Cortex of kidney (tissue), 1 donor: ENCODE results near the gene MTA1.

ENCODE experiments used
- DNase-seq: peaks from one replicate; lab custom pipeline; 2025; lab: John Stamatoyannopoulos, UW

Gene MTA1

DNA sequence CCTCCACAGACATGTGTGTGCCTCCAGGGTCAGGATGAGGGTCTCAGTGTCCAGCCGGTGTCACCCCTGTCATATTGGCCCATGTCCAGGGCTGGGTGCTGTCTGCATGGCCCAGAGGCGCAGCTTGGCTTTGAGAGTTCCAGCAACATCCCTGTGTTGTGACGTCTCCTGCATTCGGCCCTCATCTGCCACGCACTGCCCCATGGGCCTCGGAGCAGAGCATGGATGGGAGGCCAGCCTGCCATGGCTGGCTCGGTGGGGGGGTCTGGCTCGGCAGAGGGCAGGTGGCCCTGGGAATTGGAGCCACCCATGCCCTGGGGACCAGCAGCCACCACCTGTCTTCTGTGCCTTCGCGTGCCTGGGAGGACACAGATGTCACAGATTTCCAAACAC lies 32.1 kb upstream of the MTA1 start:
- DNase-seq, result no peak

DNA sequence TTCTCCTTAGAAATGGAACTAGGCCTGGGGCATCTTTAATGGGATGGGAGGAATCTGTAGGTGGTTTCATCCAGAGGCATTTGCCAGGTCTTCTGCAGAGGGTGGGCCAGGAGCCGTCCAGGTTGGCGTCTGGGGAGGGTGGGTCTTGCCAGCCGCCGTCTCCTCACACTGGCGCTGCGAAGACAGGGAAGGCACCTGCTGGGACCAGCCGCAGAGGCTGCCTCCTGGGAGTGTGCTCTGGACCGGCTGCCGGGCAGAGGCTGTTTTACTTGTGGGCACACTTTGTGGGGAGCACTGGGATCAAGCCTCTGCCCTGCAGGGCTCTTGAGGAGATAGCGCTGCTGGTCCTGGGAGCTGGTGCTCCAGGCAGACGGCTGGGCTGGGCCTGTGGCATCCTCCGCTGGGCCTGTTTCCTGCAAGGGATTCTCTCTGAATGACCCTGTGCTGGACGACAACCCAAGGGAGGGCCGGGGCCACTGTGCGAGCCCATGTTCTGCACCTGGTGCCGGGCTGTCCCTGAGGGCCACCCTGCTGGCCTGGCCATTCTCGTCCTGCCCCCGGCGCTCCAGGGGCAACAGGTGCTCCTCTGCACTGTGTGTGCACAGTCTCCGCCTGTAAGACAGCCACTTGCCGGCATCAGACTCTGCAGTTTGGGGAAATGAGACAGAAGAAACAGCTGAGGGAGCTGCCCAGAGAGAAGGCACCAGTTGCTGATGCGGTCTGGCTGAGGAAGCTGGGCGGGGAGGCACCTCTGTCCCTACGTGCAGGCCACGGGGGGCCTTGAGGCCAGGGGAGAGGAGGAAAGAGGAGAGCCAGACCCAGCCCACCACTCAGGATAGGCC lies 31.3 kb upstream of the MTA1 start:
- no peak for DNase-seq

DNA sequence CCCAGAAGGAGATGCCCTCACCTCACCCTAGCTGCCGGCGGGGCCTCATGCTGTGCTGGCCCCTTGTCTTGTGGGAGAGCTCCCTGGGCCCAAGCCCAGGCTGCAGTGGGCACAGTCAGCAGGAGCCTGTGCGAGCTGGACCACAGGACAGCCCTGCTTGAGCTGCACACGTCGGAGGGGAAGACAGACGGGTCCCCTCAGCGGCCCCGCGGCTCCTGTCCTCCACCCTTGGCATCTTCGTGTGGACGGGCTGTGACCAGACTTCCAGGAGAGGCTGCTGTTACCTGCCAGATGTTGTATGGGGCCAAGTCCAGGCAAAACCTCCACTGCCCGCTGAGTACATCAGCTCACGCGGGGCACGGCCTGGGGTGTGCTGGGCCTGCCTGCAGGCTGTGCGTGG lies 30.7 kb upstream of the MTA1 start:
- DNase-seq, result no peak

DNA sequence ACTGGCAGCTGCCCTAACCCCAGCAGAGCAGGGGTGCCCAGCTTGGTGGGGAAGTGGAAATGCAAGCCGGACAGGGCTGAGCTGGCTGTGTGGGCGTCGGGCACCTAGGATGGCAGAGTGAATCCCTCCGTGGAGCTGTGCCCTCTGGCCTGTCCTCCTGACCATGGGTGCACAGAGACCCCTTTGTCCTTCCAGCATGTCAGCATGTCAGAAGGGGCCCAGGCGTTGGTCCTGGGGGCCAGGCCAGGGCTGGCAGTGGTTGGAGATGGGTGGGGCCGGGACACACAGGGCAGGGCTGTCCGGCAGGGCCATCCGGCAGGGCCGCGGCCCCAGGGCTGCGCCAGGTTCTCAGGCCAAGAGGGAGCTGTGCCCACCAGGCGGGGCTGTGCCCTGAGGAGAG lies 30.1 kb upstream of the MTA1 start:
- no peak for DNase-seq

DNA sequence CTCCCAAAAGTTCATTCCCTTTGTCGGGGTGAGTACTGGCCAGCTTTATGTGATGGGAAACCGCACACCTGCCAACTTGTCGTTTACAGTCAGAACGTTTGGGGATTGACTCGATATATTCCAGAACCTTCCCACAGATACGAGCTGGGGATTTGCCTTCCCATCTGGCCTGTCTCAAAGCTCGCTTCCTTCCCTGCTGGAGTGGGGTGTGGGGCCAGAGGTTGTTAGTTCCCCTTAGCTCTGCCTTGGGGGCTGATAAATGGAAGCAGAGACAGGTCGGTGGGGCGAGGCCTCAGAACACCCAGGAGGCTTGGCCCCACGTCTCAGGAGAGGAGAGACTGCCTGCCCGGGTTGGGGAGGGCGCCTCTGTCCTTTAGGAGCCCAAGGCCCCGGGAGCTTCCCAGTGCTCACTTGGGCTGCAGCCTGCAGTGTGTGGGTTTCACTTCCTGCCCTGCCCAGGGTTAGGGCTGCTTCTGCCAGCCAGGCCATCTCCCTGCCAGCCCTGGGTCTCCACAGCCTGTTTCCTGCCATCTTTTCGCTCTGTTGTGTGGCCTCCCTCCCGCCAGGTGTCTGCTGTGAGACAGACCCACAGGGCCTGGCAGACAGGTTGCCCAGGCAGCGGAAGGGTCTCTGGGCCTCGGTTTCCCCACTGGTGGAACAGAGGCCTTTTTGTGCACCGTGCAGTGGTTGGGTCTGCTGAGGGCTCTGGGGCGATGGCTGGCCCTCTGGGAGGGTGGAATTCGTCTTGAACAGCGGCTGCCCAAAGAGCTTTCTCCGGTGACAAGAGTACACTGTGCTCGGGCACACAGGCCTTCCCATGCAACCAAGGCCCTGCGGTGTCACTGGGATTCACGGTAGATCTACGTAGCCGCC lies 29.4 kb upstream of the MTA1 start:
- no peak for DNase-seq

DNA sequence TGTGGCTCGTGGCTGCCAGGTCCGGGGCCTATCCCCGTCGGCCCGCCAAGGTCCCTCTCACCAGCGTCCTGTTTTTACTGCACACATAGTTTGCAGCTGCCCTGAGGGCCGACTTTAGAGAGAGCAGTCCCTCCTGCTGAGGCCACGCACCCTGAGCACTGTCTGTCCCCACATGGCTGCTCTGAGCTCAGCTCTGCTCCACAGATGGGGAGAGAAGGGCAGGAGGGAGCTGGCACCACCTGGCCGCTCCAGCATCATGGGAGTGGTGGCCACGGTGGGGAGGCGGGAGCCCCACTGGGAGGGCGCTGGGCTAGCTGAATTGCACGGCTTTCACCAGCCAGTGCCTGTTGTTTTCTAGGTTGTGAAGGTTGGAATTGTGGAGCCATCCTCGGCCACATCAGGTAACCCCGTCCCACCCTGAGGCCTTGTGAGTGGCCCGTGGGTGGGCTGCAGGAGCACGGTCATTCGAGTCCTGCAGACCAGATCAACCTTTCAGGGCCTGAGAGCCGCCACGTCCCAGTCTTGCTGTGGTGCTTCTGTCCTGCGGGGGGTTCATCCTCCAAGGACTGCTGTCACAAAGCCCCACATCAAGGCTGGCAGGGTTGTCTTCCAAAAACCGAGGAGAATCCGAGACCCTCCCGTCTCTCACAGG lies 28.7 kb upstream of the MTA1 start:
- DNase-seq, result no peak

DNA sequence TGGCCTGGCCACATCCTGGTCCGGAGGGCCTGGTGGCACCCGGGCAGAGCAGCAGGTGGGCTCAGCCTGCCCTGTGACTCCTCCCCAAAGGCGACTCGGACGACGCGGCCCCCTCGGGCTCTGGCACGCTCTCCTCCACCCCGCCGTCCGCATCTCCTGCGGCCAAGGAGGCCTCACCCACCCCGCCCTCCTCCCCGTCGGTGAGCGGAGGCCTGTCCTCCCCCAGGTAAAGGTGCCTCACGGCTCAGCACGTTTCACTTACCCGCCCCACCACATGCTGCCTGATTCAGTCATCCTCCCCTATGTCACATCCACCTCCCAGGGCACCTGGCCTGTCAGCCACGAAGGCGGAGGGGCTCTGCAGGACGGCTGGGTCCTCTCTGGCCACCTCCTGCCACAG lies 28.1 kb upstream of the MTA1 start:
- no peak for DNase-seq

DNA sequence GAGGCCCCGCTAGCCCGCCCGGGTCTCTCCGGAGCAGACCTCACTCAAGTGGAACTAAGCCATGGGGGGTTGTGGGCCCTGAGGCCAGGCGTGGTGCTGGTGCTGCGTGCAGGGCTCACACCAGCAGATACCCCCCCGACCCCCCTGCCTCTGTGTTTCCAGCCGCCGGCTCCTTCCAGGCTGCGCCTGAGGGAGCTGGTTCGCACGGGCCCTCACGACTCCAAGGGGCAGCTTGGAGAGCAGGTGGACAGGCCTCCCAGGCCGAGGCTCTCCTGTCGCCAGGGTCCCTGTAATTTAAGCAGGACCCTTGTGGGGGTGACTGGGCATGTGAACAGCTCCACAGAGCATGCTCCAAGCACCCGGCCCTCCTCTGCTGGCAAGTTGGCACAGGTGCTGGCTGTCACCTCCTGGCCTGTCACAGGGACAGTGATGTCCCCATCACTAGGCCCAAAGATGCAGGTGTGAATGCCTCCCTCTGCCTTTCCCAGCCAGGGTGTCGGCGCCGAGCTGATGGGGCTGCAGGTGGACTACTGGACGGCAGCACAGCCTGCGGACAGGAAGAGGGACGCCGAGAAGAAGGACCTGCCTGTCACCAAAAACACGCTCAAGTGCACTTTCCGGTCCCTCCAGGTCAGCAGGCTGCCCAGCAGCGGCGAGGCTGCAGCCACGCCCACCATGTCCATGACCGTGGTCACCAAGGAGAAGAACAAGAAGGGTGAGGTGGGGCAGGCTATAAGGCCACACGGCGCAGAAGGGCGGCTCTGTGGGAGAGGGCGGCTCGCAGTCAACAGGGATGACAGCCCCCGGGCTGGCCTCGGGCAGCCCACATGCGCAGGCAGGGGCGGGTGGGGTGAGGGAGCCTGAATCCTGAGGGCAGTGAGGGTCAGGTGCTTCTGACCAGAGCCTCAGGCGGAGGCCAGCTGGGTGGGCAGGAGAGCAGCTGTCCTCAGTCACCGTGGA lies 27.2 kb upstream of the MTA1 start:
- DNase-seq, result no peak

DNA sequence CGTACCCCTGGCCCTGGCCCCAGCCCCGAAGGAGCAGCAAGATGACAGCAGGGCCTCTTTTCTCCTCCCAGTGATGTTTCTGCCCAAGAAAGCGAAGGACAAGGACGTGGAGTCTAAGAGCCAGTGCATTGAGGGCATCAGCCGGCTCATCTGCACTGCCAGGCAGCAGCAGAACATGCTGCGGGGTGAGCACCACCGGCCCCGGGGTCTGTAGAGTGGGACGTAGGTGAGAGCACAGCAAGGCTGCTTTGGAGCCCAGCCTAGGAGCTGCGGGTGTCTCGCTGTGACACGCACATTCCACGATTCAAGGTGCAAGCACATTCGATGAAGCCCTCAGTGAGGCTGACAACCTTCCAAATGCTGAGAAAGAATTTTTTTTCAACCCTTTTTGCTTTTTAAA lies 26.5 kb upstream of the MTA1 start:
- no peak for DNase-seq

DNA sequence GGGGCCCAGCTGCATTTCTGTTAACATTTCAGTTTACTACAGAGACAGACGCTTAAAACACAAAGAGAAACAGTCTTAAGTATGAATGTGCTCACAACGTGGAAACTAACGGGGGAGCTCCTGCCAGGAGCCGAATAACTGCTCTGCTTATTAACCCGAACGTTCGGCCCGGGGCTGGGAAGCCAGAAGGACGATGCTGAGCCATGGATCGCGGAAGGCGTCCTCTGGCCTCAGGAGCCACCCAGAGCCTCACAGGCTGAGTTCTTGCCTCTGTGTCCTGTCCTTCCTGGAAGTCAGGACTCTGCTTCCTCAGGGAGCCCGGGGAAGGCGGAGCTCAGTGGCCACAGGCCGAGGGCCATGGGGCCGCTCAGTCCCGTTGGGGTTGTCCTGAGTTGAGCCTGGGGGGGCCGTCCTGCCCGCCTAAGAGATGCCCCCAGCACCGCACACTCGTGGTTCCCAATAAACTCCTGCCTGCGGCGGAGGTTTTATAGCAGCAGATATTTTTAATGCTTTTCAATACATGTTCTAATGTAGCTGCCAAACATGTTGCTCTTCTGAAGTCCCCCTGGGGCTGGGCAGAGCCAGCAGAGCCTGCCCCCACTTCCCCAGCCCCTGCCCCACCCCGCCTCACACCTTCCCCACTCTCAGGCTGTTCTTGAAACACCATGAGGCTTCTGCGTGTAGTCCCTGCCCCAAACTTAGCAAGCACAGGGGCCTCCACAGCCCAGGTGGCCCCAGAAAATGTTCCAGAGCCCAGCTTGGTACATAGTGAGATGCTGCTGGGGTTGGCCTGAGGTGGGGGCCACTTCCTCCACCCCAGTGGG lies 24.7 kb upstream of the MTA1 start:
- no peak for DNase-seq

DNA sequence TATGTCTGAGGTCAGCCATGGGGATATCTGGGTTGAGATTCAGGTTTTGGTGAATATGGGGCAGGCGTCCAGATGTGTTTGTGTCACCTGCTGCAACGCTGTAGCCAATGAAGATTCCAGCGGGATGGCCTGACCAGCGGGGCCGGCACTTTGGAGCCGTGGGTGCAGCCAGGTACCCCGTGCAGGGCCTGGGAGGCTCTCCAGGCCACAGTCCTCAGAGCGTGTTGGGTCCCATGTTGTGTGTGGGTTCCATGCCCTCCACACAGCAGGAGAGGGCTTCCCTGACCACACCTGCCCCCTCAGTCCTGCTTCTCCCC lies 24.1 kb upstream of the MTA1 start:
- DNase-seq, result no peak

DNA sequence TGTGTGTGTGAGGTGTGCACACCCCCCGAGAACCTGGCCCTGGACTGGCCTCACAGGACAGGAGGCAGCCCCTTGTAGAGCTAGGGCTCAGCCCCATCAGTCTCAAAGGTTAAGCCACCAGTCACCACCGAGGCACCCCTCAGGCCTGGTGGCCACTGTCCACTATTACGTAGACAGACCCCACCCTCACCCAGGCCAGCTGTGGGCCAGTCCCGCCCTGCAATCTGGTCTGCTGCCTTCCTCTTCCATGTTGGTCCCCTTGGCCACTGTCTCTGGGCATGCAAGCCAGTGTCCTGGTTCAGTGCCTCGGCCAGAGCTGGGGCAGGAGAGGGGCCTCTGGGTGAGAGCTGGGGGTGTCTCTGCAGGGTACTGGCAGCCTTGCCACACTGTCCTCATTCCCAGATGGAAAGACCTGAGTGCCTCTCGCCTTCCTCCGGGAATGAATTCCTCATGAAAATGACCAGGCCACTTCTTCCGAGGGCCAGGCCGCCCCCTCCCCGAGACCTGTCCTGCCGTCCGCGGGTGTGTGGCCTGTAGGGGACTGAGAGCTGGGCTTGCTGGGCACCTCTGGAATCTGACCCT lies 22.2 kb upstream of the MTA1 start:
- DNase-seq, result no peak

DNA sequence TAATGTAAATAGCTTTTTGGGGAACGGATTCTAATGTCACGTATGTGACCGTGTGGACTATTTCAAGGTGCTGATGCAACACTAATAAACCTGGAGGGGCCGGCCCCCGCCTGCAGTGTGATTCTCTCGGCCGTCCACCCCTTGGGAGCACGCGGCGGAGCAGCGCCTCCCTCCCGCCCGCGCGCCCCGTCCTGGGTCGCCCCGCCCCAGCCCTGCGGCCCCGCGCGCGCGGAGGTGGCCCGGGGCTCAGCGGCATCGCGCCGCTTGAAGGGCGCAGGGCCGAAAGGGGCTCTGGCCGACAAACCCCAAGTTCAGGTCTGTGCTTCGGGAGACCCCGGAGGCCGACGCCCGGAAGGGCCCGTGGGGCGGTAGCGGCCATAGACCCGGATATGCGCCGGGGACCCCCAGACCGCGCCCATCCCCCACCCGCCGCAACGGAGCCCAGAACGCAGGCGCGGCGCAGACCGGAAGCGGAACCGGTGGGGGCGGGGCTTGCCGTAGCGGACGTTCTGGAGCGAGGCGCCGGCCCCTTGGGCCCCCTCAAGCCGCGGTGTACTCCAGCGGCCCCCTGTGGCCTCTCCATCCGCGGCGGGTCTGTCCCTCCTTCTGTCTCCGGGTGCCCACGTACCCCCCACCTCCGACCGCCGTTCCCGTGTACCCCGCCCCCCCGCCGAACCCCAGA lies 21.4 kb upstream of the MTA1 start, which contains the start of gene TEX22:
Gene TEX22 (plus strand): TSS at position 495 of the 682 bp plus-strand sequence. CDS start 803 bp downstream, outside the sequence.
- no peak for DNase-seq

DNA sequence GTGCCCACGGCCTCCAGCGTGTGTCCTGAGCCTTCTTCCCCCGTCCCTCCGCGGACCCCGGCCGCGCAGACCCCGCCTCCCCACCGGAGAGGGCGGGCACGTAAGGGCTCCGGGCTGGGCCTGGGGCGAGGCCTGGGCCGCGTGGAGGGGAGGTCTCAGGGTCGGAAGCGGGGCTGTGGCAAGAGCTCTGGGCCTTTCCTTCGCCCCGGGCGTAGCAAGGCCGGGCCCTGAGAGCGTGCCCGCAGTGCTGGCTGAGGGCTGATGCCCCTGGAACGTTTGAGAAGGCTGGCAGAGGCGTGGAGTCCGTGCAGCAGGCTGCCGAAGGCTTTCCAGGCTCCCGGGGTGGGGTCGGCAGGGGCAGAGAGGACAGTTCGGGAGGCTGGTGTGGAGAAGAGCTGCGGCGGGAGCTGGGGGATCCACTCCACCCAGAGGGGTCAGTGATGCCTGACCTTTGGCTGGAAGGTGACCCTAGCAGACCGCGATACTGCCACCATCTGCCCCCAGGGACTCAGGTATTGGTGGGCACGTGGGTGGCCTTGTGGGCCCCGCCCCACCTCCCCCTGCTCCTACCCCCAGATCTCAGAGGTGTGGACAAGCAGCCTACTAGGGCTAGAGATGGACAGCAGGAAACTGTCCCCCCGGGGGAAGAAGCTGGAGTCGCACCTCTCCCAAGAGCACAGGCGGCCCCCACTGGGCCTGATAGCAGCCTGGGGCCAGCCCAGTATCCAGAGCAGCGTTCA lies 20.7 kb upstream of the MTA1 start:
- no peak for DNase-seq

DNA sequence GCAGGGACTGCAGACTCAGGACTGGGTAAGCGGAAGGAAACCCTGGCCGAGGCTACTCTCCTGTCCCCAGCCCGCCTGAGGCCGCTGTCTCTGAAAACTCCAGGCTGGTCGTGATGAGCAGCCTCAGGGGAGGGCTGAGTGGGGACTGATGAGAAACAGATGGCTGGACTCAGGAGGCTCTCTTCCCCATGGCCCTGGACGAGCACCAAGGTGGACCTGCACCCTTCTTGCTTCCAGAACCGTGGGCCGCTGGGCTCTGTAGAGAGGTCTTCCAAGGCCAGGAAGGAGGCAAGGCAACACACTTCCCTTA lies 20.2 kb upstream of the MTA1 start:
- DNase-seq, result no peak

DNA sequence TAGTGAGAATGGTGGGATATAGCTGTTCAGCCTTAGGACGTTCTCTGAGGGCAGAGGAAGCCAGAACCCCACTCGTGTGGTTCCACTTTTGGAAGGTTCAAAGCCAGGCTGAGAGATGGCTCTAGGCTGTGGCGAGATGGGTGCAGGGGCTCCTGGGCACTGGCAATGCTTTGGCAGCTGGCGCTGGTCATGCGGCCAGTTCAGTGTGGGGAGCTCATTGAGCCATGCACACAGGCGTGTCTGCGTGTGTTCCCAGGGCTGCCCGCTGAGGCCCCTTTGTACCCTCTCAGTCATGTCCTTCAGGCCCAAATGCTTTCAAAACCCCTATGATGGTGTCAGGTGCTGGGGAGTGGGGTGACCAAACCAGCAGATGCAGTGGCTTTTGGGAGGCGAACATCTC lies 19.6 kb upstream of the MTA1 start:
- no peak for DNase-seq

DNA sequence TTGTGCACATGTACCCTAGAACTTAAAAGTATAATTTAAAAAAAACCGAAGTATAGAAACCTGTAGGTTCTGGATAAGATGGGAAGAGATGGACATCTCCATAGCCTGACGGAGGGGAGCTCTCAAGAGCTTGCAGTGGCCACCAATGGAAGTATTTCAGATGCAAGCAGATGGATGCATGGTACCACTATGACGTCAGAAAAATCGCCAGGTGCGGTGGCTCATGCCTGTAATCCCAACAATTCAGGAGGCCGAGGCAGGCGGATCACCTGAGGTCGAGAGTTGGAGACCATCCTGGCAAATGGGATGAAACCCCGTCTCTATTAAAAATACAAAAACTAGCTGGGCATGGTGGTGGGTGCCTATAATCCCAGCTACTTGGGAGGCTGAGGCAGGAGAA lies 17.9 kb upstream of the MTA1 start:
- no peak for DNase-seq

DNA sequence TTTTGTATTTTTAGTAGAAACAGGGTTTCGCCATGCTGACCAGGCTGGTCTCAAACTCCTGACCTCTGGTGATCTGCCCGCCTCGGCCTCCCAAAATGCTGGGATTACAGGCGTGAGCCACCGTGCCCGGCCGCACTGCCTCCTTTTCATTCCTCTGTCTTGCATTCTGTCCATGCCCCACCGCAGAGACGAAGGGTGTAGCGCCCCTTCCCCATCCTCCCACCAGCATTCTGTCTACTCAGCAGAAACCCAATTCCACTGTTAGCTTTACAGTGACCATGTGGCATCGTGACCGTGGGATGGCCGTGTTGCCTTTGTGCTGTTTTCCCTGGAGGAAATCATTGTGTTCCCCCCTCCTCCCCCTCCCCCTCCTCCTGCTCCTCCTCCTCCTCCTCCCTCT lies 11.0 kb upstream of the MTA1 start:
- no peak for DNase-seq

DNA sequence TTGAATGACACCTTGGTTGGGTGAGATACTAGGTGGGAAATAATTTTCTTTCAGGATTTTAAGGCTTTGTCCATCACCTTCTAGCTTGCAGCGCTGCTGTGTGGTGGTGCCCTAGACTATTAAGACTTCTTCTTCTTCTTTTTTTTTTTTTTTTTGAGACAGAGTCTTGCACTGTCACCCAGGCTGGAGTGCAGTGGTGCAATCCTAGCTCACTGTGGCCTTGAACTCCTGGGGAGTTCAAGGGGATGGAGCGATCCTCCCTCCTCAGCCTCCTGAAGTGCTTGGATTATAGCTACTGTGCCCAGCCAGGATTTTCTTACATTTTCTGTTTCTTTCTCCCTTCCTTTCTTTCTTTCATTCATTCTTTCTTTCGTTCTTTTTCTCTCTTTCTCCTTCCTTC lies 10.3 kb upstream of the MTA1 start:
- DNase-seq, result no peak
